ENCODE results near the gene DSC2. TPM values are rescaled to one million over a fixed set of nuclear protein-coding genes. Genes with fewer than 3 reads are reported as not detected.

DSC2 gene
- total and polyA plus RNA-seq, 8 donors: 8.9 to 21.0 (median 16.2) TPM

DNA sequence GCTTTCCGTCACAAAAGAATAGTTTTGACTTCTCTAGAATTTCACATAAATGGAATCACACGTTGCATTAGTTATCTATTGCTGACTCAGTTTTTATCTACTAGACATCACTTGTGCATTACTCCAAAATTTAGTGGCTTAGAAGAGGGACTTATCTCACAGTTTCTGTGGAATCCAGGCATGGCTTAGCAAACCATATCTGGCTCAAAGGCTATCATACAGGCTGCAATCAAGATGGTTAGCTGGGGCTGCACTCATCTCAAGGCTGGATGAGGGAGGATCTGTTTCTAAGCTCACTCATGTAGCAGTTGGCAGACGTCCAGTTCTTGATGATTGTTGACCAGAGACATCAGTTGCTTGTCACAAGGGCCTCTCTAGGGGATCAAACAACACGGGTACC, 53.0 kb downstream of the DSC2 start:
- H3K4me3 ChIP-seq: no peak overlapping the region
- H3K36me3 ChIP-seq: no peaks in the 10 kb centered on the region
- TF ChIP-seq, protein P1, sequence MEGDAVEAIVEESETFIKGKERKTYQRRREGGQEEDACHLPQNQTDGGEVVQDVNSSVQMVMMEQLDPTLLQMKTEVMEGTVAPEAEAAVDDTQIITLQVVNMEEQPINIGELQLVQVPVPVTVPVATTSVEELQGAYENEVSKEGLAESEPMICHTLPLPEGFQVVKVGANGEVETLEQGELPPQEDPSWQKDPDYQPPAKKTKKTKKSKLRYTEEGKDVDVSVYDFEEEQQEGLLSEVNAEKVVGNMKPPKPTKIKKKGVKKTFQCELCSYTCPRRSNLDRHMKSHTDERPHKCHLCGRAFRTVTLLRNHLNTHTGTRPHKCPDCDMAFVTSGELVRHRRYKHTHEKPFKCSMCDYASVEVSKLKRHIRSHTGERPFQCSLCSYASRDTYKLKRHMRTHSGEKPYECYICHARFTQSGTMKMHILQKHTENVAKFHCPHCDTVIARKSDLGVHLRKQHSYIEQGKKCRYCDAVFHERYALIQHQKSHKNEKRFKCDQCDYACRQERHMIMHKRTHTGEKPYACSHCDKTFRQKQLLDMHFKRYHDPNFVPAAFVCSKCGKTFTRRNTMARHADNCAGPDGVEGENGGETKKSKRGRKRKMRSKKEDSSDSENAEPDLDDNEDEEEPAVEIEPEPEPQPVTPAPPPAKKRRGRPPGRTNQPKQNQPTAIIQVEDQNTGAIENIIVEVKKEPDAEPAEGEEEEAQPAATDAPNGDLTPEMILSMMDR (IDR thresholded peaks at IDR 0.05): no peak
- intact Hi-C loops (cut with DNase I): no loop called here
- no peaks in the 10 kb centered on the region for H3K4me1 ChIP-seq
- no peak overlapping the region for H3K27ac ChIP-seq
- ATAC-seq: no peak
- DNase-seq: no peak
- H3K9me3 ChIP-seq: peaks cover 0 to 5% of the 10 kb centered on the region in 2 donors
- peaks cover 0 to 15% of the 10 kb centered on the region in 2 donors for H3K27me3 ChIP-seq

DNA sequence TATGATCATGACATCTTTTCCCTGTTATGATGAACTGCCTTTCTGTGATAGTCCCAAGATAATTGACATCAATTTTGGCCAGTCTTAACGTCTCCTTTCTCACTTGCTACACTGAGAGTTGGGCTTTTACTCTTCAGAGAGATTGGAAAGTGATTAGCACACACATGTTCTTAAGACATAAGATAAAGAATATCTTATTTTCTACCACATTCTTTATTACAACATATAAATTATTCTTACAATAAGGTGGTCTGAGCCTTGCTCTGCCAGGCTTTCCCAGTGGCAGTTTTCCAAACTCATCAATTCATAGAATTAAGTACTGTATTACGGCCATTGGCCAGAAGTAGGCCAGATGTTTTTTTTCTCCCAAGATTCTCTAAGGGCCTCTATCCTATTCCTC, 54.0 kb downstream of the DSC2 start:
- ATAC-seq (no peak), DNase-seq (no peak)
- peaks cover 0 to under 1% of the 10 kb centered on the region in 2 donors for H3K9me3 ChIP-seq
- no peak overlapping the region for H3K4me3 ChIP-seq
- intact Hi-C loops (cut with DNase I): no loop called here
- no peaks in the 10 kb centered on the region for H3K4me1 ChIP-seq
- no peak overlapping the region for H3K27ac ChIP-seq
- H3K27me3 ChIP-seq: peaks cover 7 to 25% of the 10 kb centered on the region in 2 donors
- TF ChIP-seq, protein P1 (IDR thresholded peaks at IDR 0.05): no peak
- no peaks in the 10 kb centered on the region for H3K36me3 ChIP-seq

DNA sequence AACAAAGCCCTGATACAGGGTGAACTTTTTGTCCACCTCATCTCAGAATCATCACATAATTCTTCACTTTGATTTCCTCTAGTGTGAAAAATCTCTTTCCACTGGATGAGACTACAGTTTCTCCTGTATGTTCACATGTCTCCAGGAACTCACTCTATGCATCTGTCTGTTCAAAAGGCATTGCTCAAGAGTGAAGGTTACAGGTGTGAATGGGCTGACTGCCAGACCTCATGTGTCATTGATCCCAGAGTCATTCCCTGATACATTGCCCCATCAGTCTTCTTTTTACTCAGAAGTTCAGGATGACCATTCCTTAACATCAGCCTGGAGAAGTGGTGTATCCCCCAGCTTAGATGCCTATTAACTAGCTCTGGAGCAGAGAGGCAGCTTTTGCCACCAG, 55.3 kb downstream of the DSC2 start:
- Histone ChIP-seq H3K4me3 (no peak overlapping the region), H3K27me3 (peaks cover 20 to 38% of the 10 kb centered on the region in 2 donors), H3K36me3 (no peaks in the 10 kb centered on the region), H3K27ac (no peak overlapping the region), H3K4me1 (peaks cover 0 to 7% of the 10 kb centered on the region in 2 donors), H3K9me3 (no peaks in the 10 kb centered on the region)
- TF ChIP-seq, protein P1 (IDR thresholded peaks at IDR 0.05): no peak
- intact Hi-C loops (cut with DNase I): no loop called here
- DNase-seq (no peak), ATAC-seq (no peak)

DNA sequence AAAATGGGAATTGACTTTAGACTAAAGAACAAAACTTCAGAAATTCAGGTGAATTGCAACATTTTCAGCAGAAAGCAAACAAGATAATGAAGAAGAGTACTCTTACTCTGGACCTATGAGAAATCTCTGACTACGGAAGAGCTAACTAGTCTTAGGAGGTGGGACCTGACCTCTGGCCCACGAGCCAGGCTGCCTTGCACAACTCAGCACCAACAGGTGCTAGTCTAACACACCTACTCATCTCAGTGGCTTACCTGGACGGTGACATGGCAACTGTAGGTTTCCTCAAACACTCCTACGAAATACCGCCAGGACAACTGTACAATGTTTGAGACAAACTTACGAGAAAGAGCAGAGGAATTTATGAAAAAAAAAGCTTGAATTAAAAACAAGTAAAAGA, 56.6 kb downstream of the DSC2 start:
- DNase-seq: no peak

DNA sequence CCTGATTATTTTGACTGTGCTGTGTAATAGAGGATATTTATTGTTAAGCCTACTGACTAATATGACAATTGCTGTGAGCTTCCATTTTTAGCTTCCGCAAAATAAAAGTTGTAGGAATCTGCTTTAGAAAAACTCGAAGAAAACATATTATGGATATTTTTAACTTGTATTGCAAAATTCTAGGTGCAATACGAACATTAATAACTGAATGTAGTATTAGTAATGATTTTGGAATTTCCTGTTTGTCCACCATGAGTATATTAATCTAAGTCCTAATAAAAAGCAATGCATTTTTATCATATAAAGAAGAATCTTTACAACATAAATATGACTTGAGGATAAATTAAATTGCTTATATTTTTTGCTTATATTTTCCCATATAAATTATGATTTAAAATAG, 57.3 kb downstream of the DSC2 start:
- H3K27me3 ChIP-seq: peaks cover 40 to 57% of the 10 kb centered on the region in 2 donors
- intact Hi-C loops (cut with DNase I): no loop called here
- H3K36me3 ChIP-seq: no peaks in the 10 kb centered on the region
- H3K4me3 ChIP-seq: no peak overlapping the region
- no peaks in the 10 kb centered on the region for H3K9me3 ChIP-seq
- ATAC-seq (no peak), DNase-seq (no peak)
- TF ChIP-seq, protein P1 (IDR thresholded peaks at IDR 0.05): no peak
- peaks cover 6 to 7% of the 10 kb centered on the region in 2 donors for H3K4me1 ChIP-seq
- no peak overlapping the region for H3K27ac ChIP-seq

More for the DNA sequence above, 56.6 kb downstream of the DSC2 start:
- intact Hi-C loops (cut with DNase I): no loop called here
- TF ChIP-seq, protein P1 (IDR thresholded peaks at IDR 0.05): no peak
- Histone ChIP-seq H3K27me3 (peaks cover 33 to 51% of the 10 kb centered on the region in 2 donors), H3K27ac (no peak overlapping the region), H3K4me1 (peaks cover 6 to 7% of the 10 kb centered on the region in 2 donors), H3K36me3 (no peaks in the 10 kb centered on the region), H3K9me3 (no peaks in the 10 kb centered on the region), H3K4me3 (no peak overlapping the region)
- ATAC-seq: no peak

Data from left lung (tissue), 10 donors.